Naive thymus-derived CD4-positive, alpha-beta T cell (primary cell): Measurements from ENCODE around the gene CA11. TPM values are rescaled to one million over a fixed set of nuclear protein-coding genes. Genes with fewer than 3 reads are reported as not detected.

Experiments used
- ATAC-seq: fragments of 150-1000 bp; cut with Tn5 transposase; 2 replicates; pipeline ENCODE4 v1.10.0; 2021; ENCODE audit warnings: mild to moderate bottlenecking, moderate library complexity
- CTCF ChIA-PET: fragments of 350-600 bp; sonication (Branson Sonifier 250); formaldehyde crosslinking; loops from one replicate; lab custom pipeline; 2021; ENCODE audit warnings: antibody characterized with exemption; lab: Charles Lee
- POLR2A ChIA-PET: fragments of 350-600 bp; sonication (Branson Sonifier 250); formaldehyde crosslinking; loops from one replicate; lab custom pipeline; 2021; ENCODE audit warnings: antibody characterized with exemption, inconsistent platforms; lab: Charles Lee
- DNase-seq, 9 donors: peaks; one replicate each; pipeline versions ENCODE4 v3.0.0 to v3.0.0-alpha.2; 2020 to 2022; ENCODE audit warnings: mixed read lengths in 1 of 9
- H3K27ac ChIP-seq: one replicate; pipeline ENCODE4 v1.7.0; 2013; ENCODE audit warnings: mild to moderate bottlenecking, low read depth, low read length, moderate library complexity
- H3K27me3 ChIP-seq, 2 donors: one replicate each; pipeline ENCODE4 v1.7.0; 2013; ENCODE audit warnings: low read length in 2 of 2, mild to moderate bottlenecking in 2 of 2, moderate library complexity in 2 of 2; ENCODE audit not compliant: control insufficient read depth in 2 of 2, insufficient read depth in 2 of 2
- H3K36me3 ChIP-seq, 3 experiments: 1 replicate in 2 of 3; 2 replicates in 1 of 3; pipeline ENCODE4 v1.7.0; 2013; ENCODE audit warnings: low read length in 3 of 3, mild to moderate bottlenecking in 3 of 3, moderate library complexity in 1 of 3; ENCODE audit not compliant: insufficient read depth in 3 of 3, control insufficient read depth in 2 of 3
- H3K4me1 ChIP-seq, 2 donors: one replicate each; pipeline ENCODE4 v1.7.0; 2013; ENCODE audit warnings: low read length in 2 of 2, mild to moderate bottlenecking in 2 of 2, moderate library complexity in 1 of 2; ENCODE audit not compliant: control insufficient read depth in 2 of 2, insufficient read depth in 2 of 2
- H3K4me3 ChIP-seq: 2 replicates; pipeline ENCODE4 v1.7.0; 2013; ENCODE audit warnings: mild to moderate bottlenecking, low read length
- H3K9me3 ChIP-seq, 3 experiments: 1 replicate in 2 of 3; 2 replicates in 1 of 3; pipeline ENCODE4 v1.7.0; 2013; ENCODE audit warnings: low read length in 3 of 3; ENCODE audit not compliant: control insufficient read depth in 2 of 3
- H3K27ac Mint-ChIP-seq, 9 donors: one replicate each; pipeline ENCODE4 v1.8.0; 2020 to 2022; ENCODE audit warnings: mixed read lengths in 9 of 9, mild to moderate bottlenecking in 8 of 9, moderate library complexity in 5 of 9, inconsistent platforms in 2 of 9
- H3K27me3 Mint-ChIP-seq, 5 donors: one replicate each; pipeline ENCODE4 v1.8.0; 2021 to 2022; ENCODE audit warnings: mixed read lengths in 5 of 5, mild to moderate bottlenecking in 1 of 5
- H3K36me3 Mint-ChIP-seq, 5 donors: one replicate each; pipeline ENCODE4 v1.8.0; 2020 to 2022; ENCODE audit warnings: mixed read lengths in 5 of 5, mild to moderate bottlenecking in 3 of 5, inconsistent platforms in 1 of 5
- H3K4me1 Mint-ChIP-seq, 7 donors: one replicate each; pipeline ENCODE4 v1.8.0; 2020 to 2022; ENCODE audit warnings: mixed read lengths in 7 of 7, mild to moderate bottlenecking in 3 of 7, inconsistent platforms in 1 of 7
- H3K4me3 Mint-ChIP-seq, 10 donors: one replicate each; pipeline ENCODE4 v1.8.0; 2020 to 2022; ENCODE audit warnings: mild to moderate bottlenecking in 10 of 10, mixed read lengths in 10 of 10, moderate library complexity in 6 of 10, inconsistent platforms in 2 of 10
- H3K9me3 Mint-ChIP-seq, 11 donors: one replicate each; pipeline ENCODE4 v1.8.0; 2020 to 2022; ENCODE audit warnings: mixed read lengths in 11 of 11, mild to moderate bottlenecking in 4 of 11, inconsistent platforms in 1 of 11, moderate library complexity in 1 of 11
- intact Hi-C, 2 donors: fragments of 100-400 bp; cut with micrococcal nuclease; formaldehyde crosslinking; loops; one replicate each; pipeline ENCODE4 v1.15.1; 2023
- polyA plus RNA-seq, 2 donors: library from polyadenylated mRNA; unstranded; fragments of 300-500 nt; fragmentation: Illumina TruSeq; gene quantifications; one replicate each; pipeline ENCODE4 v1.2.3, GENCODE V29; 2021
- total RNA-seq, 6 experiments: library from RNA in 5 of 6; stranded (reverse) in 5 of 6; gene quantifications; 1 replicate in 5 of 6; 2 replicates in 1 of 6; pipeline ENCODE4 v1.2.3 and lab custom pipeline; 2021 to 2026

The CA11 gene
- total and polyA plus RNA-seq, 7 experiments from 2014 or later = 6.3 to 20.5 (median 10.8) TPM

DNA sequence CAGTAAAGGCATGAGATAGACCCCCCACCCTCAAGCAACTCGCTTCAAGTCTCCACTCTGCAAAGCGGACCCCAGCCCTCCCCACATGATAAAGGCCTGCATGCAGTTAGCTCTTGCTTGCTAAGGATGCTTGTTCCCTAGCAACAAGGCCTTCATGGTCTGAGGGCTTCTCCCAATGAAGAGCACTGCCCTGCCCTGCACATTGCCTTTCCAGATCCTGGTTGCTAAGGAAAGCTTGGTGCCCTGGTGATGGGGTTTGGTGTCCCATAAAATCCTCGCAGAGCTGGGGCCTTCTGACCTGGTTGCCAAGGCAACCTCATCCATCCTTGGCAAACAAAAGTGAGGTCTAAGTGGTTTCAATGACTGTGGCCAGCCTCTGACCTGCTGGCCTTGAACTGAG is 14.8 kb downstream of the CA11 start:
- no peak for ATAC-seq
- POLR2A ChIA-PET = interaction anchor here (0.6 to 7.5 kb wide), 5 partner anchors 8 to 267 kb away, joined by 3 to 73 read pairs (median 5); partner anchors contain the start of genes RPL18, SPHK2, SYNGR4 and TMEM143
- peaks cover 29 to 32% of the 10 kb centered on the region in 2 donors for H3K4me1 ChIP-seq

DNA sequence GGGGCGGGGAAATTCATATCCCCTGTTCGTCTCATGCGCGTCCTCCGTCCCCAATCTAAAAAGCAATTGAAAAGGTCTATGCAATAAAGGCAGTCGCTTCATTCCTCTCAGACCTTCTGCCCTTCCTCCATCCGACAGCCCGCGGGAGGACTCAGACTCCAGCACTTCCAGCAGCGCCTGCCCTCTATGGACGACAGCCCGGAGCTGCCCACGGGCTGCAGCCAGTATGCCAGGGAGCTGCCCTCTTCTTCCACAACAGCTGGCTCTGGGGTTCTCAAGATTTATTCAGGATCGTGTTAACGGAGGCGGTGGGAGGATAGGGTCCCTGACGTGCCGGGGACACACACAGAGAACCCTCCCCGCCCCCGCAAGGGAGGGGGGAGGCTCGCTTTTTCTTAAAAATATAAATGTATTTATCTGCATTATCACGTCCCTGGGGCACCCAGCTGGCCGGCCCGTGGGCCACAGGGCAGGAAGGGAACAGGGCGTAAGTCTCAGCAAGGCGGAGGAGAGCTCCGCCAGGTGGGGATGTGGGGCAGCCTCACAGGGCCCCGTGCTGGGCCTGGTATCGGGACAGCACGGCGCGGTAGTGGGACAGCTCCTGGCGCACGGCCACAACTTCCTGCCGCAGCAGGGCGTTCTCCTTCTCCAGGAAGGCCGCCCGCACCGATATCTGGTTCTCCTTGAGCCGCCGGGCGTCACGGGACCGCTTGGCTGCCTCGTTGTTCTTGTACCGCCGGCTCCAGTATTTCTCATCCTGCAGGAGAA is 15.5 kb downstream of the CA11 start:
- POLR2A ChIA-PET = interaction anchor here (0.7 to 7.5 kb wide), 5 partner anchors 8 to 107 kb away, joined by 3 to 73 read pairs (median 6); partner anchors contain the start of genes CA11, RPL18 and SPHK2
- Mint-ChIP-seq H3K9me3 (peaks cover 0 to 5% (median 0%) of the 10 kb centered on the region in 11 donors), H3K36me3 (peaks cover 0 to 13% (median 4%) of the 10 kb centered on the region in 5 donors), H3K4me3 (peak overlapping the region in 4 of 10 donors; percentile 23 to 38 (median 32)), H3K27me3 (no peaks in the 10 kb centered on the region), H3K27ac (peak overlapping the region in 5 of 9 donors; percentile 41 to 79 (median 56)), H3K4me1 (peaks cover 4 to 45% (median 34%) of the 10 kb centered on the region in 7 donors)
- H3K27ac ChIP-seq = peak overlapping the region; percentile 11
- H3K4me1 ChIP-seq = peaks cover 29 to 32% of the 10 kb centered on the region in 2 donors
- DNase-seq = no peak
- CTCF ChIA-PET = no interaction called here
- H3K27me3 ChIP-seq = no peaks in the 10 kb centered on the region
- no peak overlapping the region for H3K4me3 ChIP-seq
- intact Hi-C loops = loop anchor here (10.0 kb wide), 3 partner anchors 484 to 1244 kb away; partner anchors contain the start of genes AKT1S1 (in 1 of the 2), C19orf73 (in 1 of the 2), LIN7B (in 1 of the 2) and PPFIA3 (in 1 of the 2)
- H3K9me3 ChIP-seq = no peaks in the 10 kb centered on the region
- ATAC-seq = no peak
- H3K36me3 ChIP-seq = peaks cover 4 to 65% (median 11%) of the 10 kb centered on the region in 3 experiments

More for the DNA sequence above, 14.8 kb downstream of the CA11 start:
- Histone ChIP-seq H3K4me3 (no peak overlapping the region), H3K9me3 (no peaks in the 10 kb centered on the region), H3K27ac (peak overlapping the region; percentile 29), H3K36me3 (peaks cover 4 to 63% (median 11%) of the 10 kb centered on the region in 3 experiments), H3K27me3 (no peaks in the 10 kb centered on the region)
- intact Hi-C loops = loop anchor here (10.0 kb wide), 3 partner anchors 484 to 1244 kb away; partner anchors contain the start of genes AKT1S1 (in 1 of the 2), C19orf73 (in 1 of the 2), LIN7B (in 1 of the 2) and PPFIA3 (in 1 of the 2)
- Mint-ChIP-seq H3K36me3 (peaks cover 0 to 13% (median 4%) of the 10 kb centered on the region in 5 donors), H3K4me1 (peaks cover 4 to 44% (median 34%) of the 10 kb centered on the region in 7 donors), H3K9me3 (peaks cover 0 to 8% (median 0%) of the 10 kb centered on the region in 11 donors), H3K4me3 (peak overlapping the region in 2 of 10 donors; percentile 23 to 37), H3K27me3 (no peaks in the 10 kb centered on the region), H3K27ac (peak overlapping the region in 8 of 9 donors; percentile 2 to 79 (median 48))
- CTCF ChIA-PET = no interaction called here
- peak in 1 of 9 donors; percentile 7 for DNase-seq

DNA sequence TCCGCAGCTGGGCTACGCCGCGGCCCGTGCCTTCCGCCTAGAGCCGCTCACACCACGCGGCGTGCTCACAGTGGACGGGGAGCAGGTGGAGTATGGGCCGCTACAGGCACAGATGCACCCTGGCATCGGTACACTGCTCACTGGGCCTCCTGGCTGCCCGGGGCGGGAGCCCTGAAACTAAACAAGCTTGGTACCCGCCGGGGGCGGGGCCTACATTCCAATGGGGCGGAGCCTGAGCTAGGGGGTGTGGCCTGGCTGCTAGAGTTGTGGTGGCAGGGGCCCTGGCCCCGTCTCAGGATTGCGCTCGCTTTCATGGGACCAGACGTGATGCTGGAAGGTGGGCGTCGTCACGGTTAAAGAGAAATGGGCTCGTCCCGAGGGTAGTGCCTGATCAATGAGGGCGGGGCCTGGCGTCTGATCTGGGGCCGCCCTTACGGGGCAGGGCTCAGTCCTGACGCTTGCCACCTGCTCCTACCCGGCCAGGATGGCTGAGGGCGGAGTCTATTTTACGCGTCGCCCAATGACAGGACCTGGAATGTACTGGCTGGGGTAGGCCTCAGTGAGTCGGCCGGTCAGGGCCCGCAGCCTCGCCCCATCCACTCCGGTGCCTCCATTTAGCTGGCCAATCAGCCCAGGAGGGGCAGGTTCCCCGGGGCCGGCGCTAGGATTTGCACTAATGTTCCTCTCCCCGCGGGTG is 16.2 kb downstream of the CA11 start:
- ATAC-seq (no peak), DNase-seq (peak in 3 of 9 donors; percentile 29 to 37 (median 32))
- Histone ChIP-seq H3K27ac (no peak overlapping the region), H3K27me3 (no peaks in the 10 kb centered on the region), H3K4me1 (peaks cover 23 to 27% of the 10 kb centered on the region in 2 donors), H3K9me3 (no peaks in the 10 kb centered on the region), H3K4me3 (no peak overlapping the region), H3K36me3 (peaks cover 4 to 65% (median 11%) of the 10 kb centered on the region in 3 experiments)
- H3K4me3 Mint-ChIP-seq = peak overlapping the region in 2 of 10 donors; percentile 17 to 36
- H3K4me1 Mint-ChIP-seq = peaks cover 8 to 46% (median 35%) of the 10 kb centered on the region in 7 donors
- peaks cover 0 to 13% (median 4%) of the 10 kb centered on the region in 5 donors for H3K36me3 Mint-ChIP-seq
- ChIA-PET POLR2A (interaction anchor here (0.6 to 7.5 kb wide), 5 partner anchors 7 to 143 kb away, joined by 3 to 73 read pairs (median 6); partner anchors contain the start of genes CA11, RPL18 and SPHK2), CTCF (no interaction called here)
- H3K27me3 Mint-ChIP-seq = no peaks in the 10 kb centered on the region
- no peaks in the 10 kb centered on the region for H3K9me3 Mint-ChIP-seq
- intact Hi-C loops = loop anchor here (10.0 kb wide), 3 partner anchors 485 to 1245 kb away; partner anchors contain the start of genes AKT1S1 (in 1 of the 2), C19orf73 (in 1 of the 2), LIN7B (in 1 of the 2) and PPFIA3 (in 1 of the 2)
- H3K27ac Mint-ChIP-seq = peak overlapping the region in 3 of 9 donors; percentile 9 to 76 (median 13)

GRCh38 chr19:48629297-48629598 is 16.7 kb downstream of the CA11 start:
- POLR2A ChIA-PET = interaction anchor here (0.6 to 7.5 kb wide), 2 partner anchors 12 to 142 kb away, joined by 5 to 73 read pairs; partner anchors contain the start of genes RPL18 and SPHK2

GRCh38 chr19:48628486-48629296 is 17.3 kb downstream of the CA11 start:
- POLR2A ChIA-PET = interaction anchor here (0.8 to 7.5 kb wide), 5 partner anchors 9 to 17 kb away, joined by 4 to 73 read pairs (median 4); partner anchors contain the start of genes RPL18 and SPHK2
- H3K9me3 ChIP-seq = no peaks in the 10 kb centered on the region
- ATAC-seq = no peak
- H3K27me3 ChIP-seq = no peaks in the 10 kb centered on the region
- peak overlapping the region in 1 of 10 donors; percentile 38 for H3K4me3 Mint-ChIP-seq
- peaks cover 0 to 15% (median 4%) of the 10 kb centered on the region in 5 donors for H3K36me3 Mint-ChIP-seq
- peaks cover 4 to 64% (median 11%) of the 10 kb centered on the region in 3 experiments for H3K36me3 ChIP-seq
- peaks cover 0 to 3% (median 0%) of the 10 kb centered on the region in 11 donors for H3K9me3 Mint-ChIP-seq
- peak in 1 of 9 donors; percentile 5 for DNase-seq
- H3K27ac ChIP-seq = no peak overlapping the region
- peak overlapping the region in 1 of 9 donors; percentile 56 for H3K27ac Mint-ChIP-seq
- H3K4me3 ChIP-seq = no peak overlapping the region
- peaks cover 17 to 21% of the 10 kb centered on the region in 2 donors for H3K4me1 ChIP-seq
- CTCF ChIA-PET = no interaction called here
- intact Hi-C loops = no loop called here
- H3K27me3 Mint-ChIP-seq = no peaks in the 10 kb centered on the region
- H3K4me1 Mint-ChIP-seq = peaks cover 10 to 47% (median 33%) of the 10 kb centered on the region in 7 donors

More at GRCh38 chr19:48629297-48629598, 16.7 kb downstream of the CA11 start:
- H3K4me3 ChIP-seq = no peak overlapping the region
- Mint-ChIP-seq H3K27ac (peak overlapping the region in 1 of 9 donors; percentile 13), H3K9me3 (no peaks in the 10 kb centered on the region), H3K4me1 (peaks cover 8 to 46% (median 35%) of the 10 kb centered on the region in 7 donors), H3K36me3 (peaks cover 0 to 13% (median 4%) of the 10 kb centered on the region in 5 donors), H3K27me3 (no peaks in the 10 kb centered on the region), H3K4me3 (no peak overlapping the region)
- H3K4me1 ChIP-seq = peaks cover 19 to 24% of the 10 kb centered on the region in 2 donors
- H3K9me3 ChIP-seq = no peaks in the 10 kb centered on the region
- DNase-seq (no peak), ATAC-seq (no peak)
- intact Hi-C loops = no loop called here
- H3K36me3 ChIP-seq = peaks cover 4 to 65% (median 11%) of the 10 kb centered on the region in 3 experiments
- no peaks in the 10 kb centered on the region for H3K27me3 ChIP-seq
- CTCF ChIA-PET = no interaction called here
- no peak overlapping the region for H3K27ac ChIP-seq
